ENCODE data around the gene EGFR.

The EGFR gene

DNA sequence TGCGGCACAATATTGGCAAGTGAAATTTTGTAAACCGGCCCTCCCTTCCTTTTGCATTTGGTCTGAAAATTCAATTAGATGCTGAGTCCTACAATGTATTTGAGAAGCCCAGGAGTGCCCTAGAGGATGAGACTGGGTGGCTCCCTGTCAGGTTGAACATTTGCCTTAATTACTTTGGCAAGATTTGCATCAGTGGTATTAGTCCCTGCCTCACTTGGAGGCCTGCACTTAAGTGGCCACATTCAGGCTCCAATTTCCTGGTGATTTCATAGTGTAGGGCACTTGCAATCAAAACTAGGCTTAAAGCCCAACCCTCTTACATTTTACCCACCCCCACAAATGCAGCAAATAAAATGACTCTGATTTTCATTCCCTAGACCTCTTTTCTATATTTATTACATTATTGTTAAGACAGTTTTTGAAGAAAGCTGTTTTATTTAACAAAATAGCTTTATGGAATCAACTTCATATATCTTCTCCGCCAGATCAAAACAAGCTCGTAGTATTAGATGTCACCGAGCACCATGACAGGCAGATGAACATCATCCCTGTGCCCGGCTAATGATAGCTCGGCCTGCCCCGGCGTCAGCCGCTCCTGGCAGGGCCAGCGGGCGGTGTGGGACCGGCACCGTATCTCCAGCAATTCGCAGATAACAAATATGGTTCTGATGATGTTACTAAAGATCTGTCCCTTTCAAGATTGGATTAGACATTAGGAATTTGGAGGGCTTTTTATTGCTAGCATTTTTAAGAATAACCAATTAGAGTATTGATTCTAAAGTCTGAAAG lies 73.6 kb downstream of the EGFR start:
- Histone ChIP-seq H3K27me3 (replicated peaks) (no peaks in the 10 kb centered on the region), H3K4me3 (ENCODE audit: low read depth, low read length) (no peak overlapping the region), H3K27ac (no peak overlapping the region), H3K36me3 (replicated peaks) (no peaks in the 10 kb centered on the region)
- TF ChIP-seq, protein P1, sequence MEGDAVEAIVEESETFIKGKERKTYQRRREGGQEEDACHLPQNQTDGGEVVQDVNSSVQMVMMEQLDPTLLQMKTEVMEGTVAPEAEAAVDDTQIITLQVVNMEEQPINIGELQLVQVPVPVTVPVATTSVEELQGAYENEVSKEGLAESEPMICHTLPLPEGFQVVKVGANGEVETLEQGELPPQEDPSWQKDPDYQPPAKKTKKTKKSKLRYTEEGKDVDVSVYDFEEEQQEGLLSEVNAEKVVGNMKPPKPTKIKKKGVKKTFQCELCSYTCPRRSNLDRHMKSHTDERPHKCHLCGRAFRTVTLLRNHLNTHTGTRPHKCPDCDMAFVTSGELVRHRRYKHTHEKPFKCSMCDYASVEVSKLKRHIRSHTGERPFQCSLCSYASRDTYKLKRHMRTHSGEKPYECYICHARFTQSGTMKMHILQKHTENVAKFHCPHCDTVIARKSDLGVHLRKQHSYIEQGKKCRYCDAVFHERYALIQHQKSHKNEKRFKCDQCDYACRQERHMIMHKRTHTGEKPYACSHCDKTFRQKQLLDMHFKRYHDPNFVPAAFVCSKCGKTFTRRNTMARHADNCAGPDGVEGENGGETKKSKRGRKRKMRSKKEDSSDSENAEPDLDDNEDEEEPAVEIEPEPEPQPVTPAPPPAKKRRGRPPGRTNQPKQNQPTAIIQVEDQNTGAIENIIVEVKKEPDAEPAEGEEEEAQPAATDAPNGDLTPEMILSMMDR (IDR thresholded peaks at IDR 0.05; ENCODE audit: low read depth, low read length, missing control alignments), result no peak
- in situ Hi-C loops (cut with HindIII; ENCODE audit: low pct_ligation_motif_present, low sequenced_read_pairs), result no loop called here
- no peak for DNase-seq

DNA sequence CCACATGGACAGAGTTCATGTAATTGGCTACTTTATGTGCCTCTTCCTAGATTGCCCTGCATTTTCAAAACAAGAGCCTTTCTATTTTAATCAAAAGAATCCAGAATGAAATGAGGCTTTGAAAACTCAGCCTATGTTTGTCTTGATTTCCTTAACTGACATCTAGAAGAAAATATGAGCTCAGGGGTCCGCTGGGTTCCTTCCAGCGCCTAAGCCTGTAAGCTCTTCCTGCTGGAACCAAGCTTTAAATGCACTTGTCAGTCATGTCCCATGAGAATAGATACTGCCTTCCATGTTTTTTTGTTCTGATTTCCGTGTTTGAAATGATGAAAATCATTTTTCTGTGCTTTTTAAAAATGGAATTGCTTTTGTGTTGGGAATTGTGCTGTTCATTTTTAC lies 74.2 kb downstream of the EGFR start:
- H3K4me3 ChIP-seq (ENCODE audit: low read depth, low read length), result no peak overlapping the region
- no peaks in the 10 kb centered on the region for H3K36me3 ChIP-seq (replicated peaks)
- no peak for DNase-seq
- in situ Hi-C loops (cut with HindIII; ENCODE audit: low pct_ligation_motif_present, low sequenced_read_pairs), result no loop called here
- H3K27ac ChIP-seq, result no peak overlapping the region
- no peaks in the 10 kb centered on the region for H3K27me3 ChIP-seq (replicated peaks)
- TF ChIP-seq, protein P1 (IDR thresholded peaks at IDR 0.05; ENCODE audit: low read depth, low read length, missing control alignments), result no peak

DNA sequence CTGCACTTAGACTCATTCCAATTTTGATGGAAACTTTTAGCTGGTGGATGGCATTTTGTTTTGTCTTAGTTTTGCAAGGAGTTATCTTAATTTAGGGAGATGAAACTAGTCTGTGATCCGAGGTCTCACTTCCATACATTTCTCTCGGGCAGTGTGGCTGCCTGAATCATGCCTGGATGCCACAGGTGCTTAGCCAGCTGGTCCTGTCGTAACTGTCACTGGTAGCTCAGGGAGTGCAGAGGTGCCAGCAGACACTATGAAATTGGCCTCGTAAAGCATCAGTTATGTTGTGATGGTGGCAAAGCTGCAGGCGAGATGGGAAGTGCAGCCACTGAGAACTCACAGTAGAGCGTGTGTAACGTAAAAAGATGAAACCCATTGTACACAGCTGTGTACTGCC lies 74.9 kb downstream of the EGFR start:
- H3K4me3 ChIP-seq (ENCODE audit: low read depth, low read length), result no peak overlapping the region
- DNase-seq, result no peak
- H3K27me3 ChIP-seq (replicated peaks), result no peaks in the 10 kb centered on the region
- H3K36me3 ChIP-seq (replicated peaks), result no peaks in the 10 kb centered on the region
- TF ChIP-seq, protein P1 (IDR thresholded peaks at IDR 0.05; ENCODE audit: low read depth, low read length, missing control alignments), result no peak
- in situ Hi-C loops (cut with HindIII; ENCODE audit: low pct_ligation_motif_present, low sequenced_read_pairs), result no loop called here
- H3K27ac ChIP-seq, result no peak overlapping the region

DNA sequence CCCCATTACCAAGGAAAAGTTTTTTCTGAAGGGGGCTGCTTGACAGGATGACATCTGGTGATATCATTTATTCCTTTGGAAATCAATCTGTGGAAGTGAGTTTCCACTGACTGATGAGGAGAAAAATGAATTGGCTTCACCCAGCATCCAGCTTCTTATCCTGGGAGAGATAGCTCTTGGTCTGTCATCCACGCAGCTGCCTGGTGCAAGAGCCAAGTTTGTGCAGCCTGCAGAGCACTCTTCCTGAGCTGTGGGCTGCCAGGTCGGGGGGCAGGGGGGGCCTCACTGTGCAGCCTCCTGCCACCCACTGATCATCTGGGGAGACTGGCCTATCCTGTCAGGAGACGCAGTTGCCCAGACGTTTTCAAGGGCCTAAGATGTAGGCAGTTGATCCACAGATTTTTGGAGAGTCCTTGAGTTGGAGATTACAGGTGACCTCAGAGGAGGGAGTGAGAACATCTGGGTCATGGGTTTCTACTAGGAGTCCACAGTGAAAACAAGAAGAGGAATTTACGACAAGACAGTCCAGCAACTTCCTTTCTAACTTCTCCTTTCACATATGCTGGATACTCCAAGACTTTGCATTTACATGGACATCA lies 75.4 kb downstream of the EGFR start:
- TF ChIP-seq, protein P1 (IDR thresholded peaks at IDR 0.05; ENCODE audit: low read depth, low read length, missing control alignments), result no peak
- Histone ChIP-seq H3K36me3 (replicated peaks) (no peaks in the 10 kb centered on the region), H3K27ac (no peak overlapping the region), H3K27me3 (replicated peaks) (no peaks in the 10 kb centered on the region), H3K4me3 (ENCODE audit: low read depth, low read length) (no peak overlapping the region)
- no peak for DNase-seq
- in situ Hi-C loops (cut with HindIII; ENCODE audit: low pct_ligation_motif_present, low sequenced_read_pairs), result no loop called here

DNA sequence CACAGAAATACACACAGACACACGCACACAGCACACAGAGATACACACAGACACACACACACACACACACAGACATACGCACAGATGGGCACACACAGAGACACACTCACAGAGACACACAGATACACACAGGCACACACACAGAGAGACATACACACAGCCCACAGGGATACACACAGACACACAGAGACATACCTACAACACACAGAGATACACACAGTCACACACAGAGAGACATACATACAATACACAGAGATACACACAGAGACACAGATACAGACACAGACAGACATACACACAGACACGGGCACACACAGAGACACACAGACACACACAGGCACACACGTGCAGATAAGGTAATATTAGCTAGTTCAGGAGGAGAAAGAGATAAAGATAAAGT lies 76.9 kb downstream of the EGFR start:
- in situ Hi-C loops (cut with HindIII; ENCODE audit: low pct_ligation_motif_present, low sequenced_read_pairs), result no loop called here
- no peaks in the 10 kb centered on the region for H3K36me3 ChIP-seq (replicated peaks)

More for the DNA sequence above, 76.9 kb downstream of the EGFR start:
- no peaks in the 10 kb centered on the region for H3K27me3 ChIP-seq (replicated peaks)
- no peak for DNase-seq
- no peak overlapping the region for H3K4me3 ChIP-seq (ENCODE audit: low read depth, low read length)
- no peak overlapping the region for H3K27ac ChIP-seq
- TF ChIP-seq, protein P1 (IDR thresholded peaks at IDR 0.05; ENCODE audit: low read depth, low read length, missing control alignments), result no peak

All from brain microvascular endothelial cell (primary cell).